ENCODE data around the gene EPB41. TPM values are rescaled to one million over a fixed set of nuclear protein-coding genes. Genes with fewer than 3 reads are reported as not detected.

Gene EPB41
- total RNA-seq, 4 donors from 2014 or later = 16.7 to 30.8 (median 21.7) TPM

GRCh38 chr1:29156543-29157268, 242.3 kb downstream of the EPB41 start:
- Histone ChIP-seq H3K4me3 (no peak overlapping the region), H3K27ac (peak overlapping the region in 3 of 4 donors; percentile 20 to 61 (median 59)), H3K9me3 (no peaks in the 10 kb centered on the region), H3K27me3 (no peaks in the 10 kb centered on the region), H3K36me3 (peaks cover 0 to 86% of the 10 kb centered on the region in 2 donors), H3K4me1 (peaks cover 7 to 45% (median 10%) of the 10 kb centered on the region in 3 donors)
- TF ChIP-seq POLR2A (IDR thresholded peaks at IDR 0.05) = no peak
- no peak for TF ChIP-seq EP300 (IDR thresholded peaks at IDR 0.05)
- no peak for TF ChIP-seq POLR2AphosphoS5 (IDR thresholded peaks at IDR 0.05)
- TF ChIP-seq CTCF (IDR thresholded peaks at IDR 0.05) = no peak
- no peak for ATAC-seq
- WGBS, 2 donors (ENCODE audit: low coverage in 1 of 2) = 30 to 41% methylated on average over 9 to 10 of the region's 10 CpGs

- Histone ChIP-seq H3K27ac (peak overlapping the region in 3 of 4 donors; percentile 20 to 61 (median 59)), H3K4me3 (no peak overlapping the region), H3K4me1 (peaks cover 7 to 50% (median 12%) of the 10 kb centered on the region in 3 donors), H3K27me3 (no peaks in the 10 kb centered on the region), H3K9me3 (no peaks in the 10 kb centered on the region), H3K36me3 (peaks cover 0 to 81% of the 10 kb centered on the region in 2 donors)
- no peak for ATAC-seq
- 37 to 40% methylated on average over 3 of the region's 3 CpGs for WGBS, 2 donors (ENCODE audit: low coverage in 1 of 2)
- no peak for TF ChIP-seq CTCF (IDR thresholded peaks at IDR 0.05)
Observed at GRCh38 chr1:29157269-29157601, 242.9 kb downstream of the EPB41 start.

GRCh38 chr1:29159773-29160172, 245.4 kb downstream of the EPB41 start:
- no peak overlapping the region for H3K27ac ChIP-seq

GRCh38 chr1:29162025-29162424, 247.7 kb downstream of the EPB41 start:
- Histone ChIP-seq H3K27ac (no peak overlapping the region), H3K9me3 (no peaks in the 10 kb centered on the region), H3K27me3 (no peaks in the 10 kb centered on the region), H3K4me1 (peaks cover 1 to 76% (median 8%) of the 10 kb centered on the region in 3 donors), H3K4me3 (no peak overlapping the region), H3K36me3 (peaks cover 0 to 61% of the 10 kb centered on the region in 2 donors)
- WGBS, 2 donors (ENCODE audit: low coverage in 1 of 2) = 49 to 82% methylated on average over 4 of the region's 4 CpGs
- no peak for ATAC-seq
- no peak for TF ChIP-seq POLR2A (IDR thresholded peaks at IDR 0.05)

More at GRCh38 chr1:29159773-29160172, 245.4 kb downstream of the EPB41 start:
- WGBS, 2 donors (ENCODE audit: low coverage in 1 of 2) = 82 to 83% methylated on average over 3 of the region's 3 CpGs
- H3K4me3 ChIP-seq = no peak overlapping the region
- ATAC-seq = no peak
- TF ChIP-seq EP300 (IDR thresholded peaks at IDR 0.05) (no peak), POLR2A (IDR thresholded peaks at IDR 0.05) (no peak), POLR2AphosphoS5 (IDR thresholded peaks at IDR 0.05) (no peak), CTCF (IDR thresholded peaks at IDR 0.05) (no peak)
- no peaks in the 10 kb centered on the region for H3K9me3 ChIP-seq
- peaks cover 0 to 58% of the 10 kb centered on the region in 2 donors for H3K36me3 ChIP-seq
- no peaks in the 10 kb centered on the region for H3K27me3 ChIP-seq
- peaks cover 7 to 74% (median 17%) of the 10 kb centered on the region in 3 donors for H3K4me1 ChIP-seq

GRCh38 chr1:29162476-29163138, 248.2 kb downstream of the EPB41 start:
- peak; percentile 66 for ATAC-seq
- H3K27ac ChIP-seq = no peak overlapping the region
- TF ChIP-seq POLR2A (IDR thresholded peaks at IDR 0.05) (no peak), EP300 (IDR thresholded peaks at IDR 0.05) (no peak), POLR2AphosphoS5 (IDR thresholded peaks at IDR 0.05) (no peak), CTCF (IDR thresholded peaks at IDR 0.05) (no peak)
- H3K4me1 ChIP-seq = peaks cover 0 to 76% (median 7%) of the 10 kb centered on the region in 3 donors
- H3K27me3 ChIP-seq = no peaks in the 10 kb centered on the region
- H3K4me3 ChIP-seq = no peak overlapping the region
- peaks cover 0 to 61% of the 10 kb centered on the region in 2 donors for H3K36me3 ChIP-seq
- no peaks in the 10 kb centered on the region for H3K9me3 ChIP-seq
- 52 to 62% methylated on average over 9 of the region's 9 CpGs for WGBS, 2 donors (ENCODE audit: low coverage in 1 of 2)
